ENCODE data around the gene FRMD6.
A peak's percentile ranks its signal among the peaks of the same experiment; 100 is the strongest.

FRMD6 gene

GRCh38 chr14:51609251-51609954 lies 42.3 kb upstream of the FRMD6 start:
- peak; percentile 61 for DNase-seq (ENCODE audit: low read depth, low spot score)
- TF ChIP-seq, protein P1, sequence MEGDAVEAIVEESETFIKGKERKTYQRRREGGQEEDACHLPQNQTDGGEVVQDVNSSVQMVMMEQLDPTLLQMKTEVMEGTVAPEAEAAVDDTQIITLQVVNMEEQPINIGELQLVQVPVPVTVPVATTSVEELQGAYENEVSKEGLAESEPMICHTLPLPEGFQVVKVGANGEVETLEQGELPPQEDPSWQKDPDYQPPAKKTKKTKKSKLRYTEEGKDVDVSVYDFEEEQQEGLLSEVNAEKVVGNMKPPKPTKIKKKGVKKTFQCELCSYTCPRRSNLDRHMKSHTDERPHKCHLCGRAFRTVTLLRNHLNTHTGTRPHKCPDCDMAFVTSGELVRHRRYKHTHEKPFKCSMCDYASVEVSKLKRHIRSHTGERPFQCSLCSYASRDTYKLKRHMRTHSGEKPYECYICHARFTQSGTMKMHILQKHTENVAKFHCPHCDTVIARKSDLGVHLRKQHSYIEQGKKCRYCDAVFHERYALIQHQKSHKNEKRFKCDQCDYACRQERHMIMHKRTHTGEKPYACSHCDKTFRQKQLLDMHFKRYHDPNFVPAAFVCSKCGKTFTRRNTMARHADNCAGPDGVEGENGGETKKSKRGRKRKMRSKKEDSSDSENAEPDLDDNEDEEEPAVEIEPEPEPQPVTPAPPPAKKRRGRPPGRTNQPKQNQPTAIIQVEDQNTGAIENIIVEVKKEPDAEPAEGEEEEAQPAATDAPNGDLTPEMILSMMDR (IDR thresholded peaks at IDR 0.05; ENCODE audit: low read depth, low read length), result no peak
- in situ Hi-C loops (cut with HindIII; ENCODE audit: low sequenced_read_pairs), result no loop called here
- H3K4me3 ChIP-seq (ENCODE audit: low read depth, low read length), result no peak overlapping the region

DNA sequence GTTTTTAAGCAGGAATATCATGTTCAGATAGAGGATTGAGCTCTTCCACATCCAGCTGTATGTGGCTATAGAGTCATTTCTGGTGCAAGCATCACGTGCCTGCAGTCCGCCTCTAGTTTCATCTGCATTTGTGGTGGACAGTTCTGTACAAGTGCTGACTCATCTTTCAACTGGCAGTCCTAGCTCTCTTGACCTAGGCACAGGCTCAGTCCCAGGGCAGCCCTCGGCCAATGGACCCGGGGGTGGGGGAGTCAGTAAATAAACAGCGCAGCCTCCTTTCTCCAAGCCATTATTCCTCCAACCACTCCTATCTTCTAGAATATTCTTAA lies 41.8 kb upstream of the FRMD6 start:
- H3K4me3 ChIP-seq (ENCODE audit: low read depth, low read length), result no peak overlapping the region
- peak; percentile 53 for DNase-seq (ENCODE audit: low read depth, low spot score)
- in situ Hi-C loops (cut with HindIII; ENCODE audit: low sequenced_read_pairs), result no loop called here
- TF ChIP-seq, protein P1 (IDR thresholded peaks at IDR 0.05; ENCODE audit: low read depth, low read length), result no peak

DNA sequence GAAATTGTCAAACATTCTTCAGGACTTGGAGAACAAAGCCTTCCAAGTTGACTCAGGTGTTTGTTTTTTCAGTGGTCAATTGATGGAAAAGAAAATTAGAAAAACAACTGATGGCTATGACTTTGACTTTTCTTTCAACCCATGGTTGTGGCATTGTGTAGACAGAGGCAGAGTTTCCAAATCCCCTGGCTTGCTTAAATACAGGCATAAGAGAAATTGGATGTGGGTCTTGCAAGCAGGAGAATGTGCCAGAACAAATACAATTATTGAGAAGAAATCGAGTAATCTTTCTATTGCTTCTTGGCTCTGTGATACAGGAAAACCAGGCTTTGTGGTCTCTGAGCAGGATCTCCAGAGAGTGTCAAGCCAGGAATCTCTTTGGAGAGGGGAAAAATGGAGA lies 40.9 kb upstream of the FRMD6 start:
- in situ Hi-C loops (cut with HindIII; ENCODE audit: low sequenced_read_pairs), result no loop called here
- DNase-seq (ENCODE audit: low read depth, low spot score), result peak; percentile 45
- TF ChIP-seq, protein P1 (IDR thresholded peaks at IDR 0.05; ENCODE audit: low read depth, low read length), result no peak
- H3K4me3 ChIP-seq (ENCODE audit: low read depth, low read length), result no peak overlapping the region

GRCh38 chr14:51612449-51612848 lies 39.3 kb upstream of the FRMD6 start:
- H3K4me3 ChIP-seq (ENCODE audit: low read depth, low read length), result no peak overlapping the region
- in situ Hi-C loops (cut with HindIII; ENCODE audit: low sequenced_read_pairs), result no loop called here
- DNase-seq (ENCODE audit: low read depth, low spot score), result no peak
- TF ChIP-seq, protein P1 (IDR thresholded peaks at IDR 0.05; ENCODE audit: low read depth, low read length), result no peak

DNA sequence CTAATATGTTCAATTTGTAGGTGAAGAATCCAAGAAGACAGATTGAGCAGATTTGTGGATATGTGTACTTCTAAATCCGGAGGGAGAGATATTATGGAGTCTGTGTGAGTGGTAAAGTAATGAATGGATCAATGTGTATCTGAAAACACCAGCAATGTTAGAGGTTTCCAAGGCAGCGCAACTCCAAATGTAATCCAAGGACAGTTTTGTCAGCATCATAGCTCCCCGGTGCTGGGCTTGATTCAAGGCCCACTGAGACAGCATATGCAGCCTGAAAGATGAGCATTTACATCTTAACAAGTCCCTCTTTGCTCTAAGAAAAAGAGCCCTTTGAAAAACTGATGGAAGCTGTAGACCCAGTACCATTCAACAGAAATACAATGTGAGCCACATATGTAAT lies 38.3 kb upstream of the FRMD6 start:
- DNase-seq (ENCODE audit: low read depth, low spot score), result no peak
- TF ChIP-seq, protein P1 (IDR thresholded peaks at IDR 0.05; ENCODE audit: low read depth, low read length), result no peak
- in situ Hi-C loops (cut with HindIII; ENCODE audit: low sequenced_read_pairs), result no loop called here
- no peak overlapping the region for H3K4me3 ChIP-seq (ENCODE audit: low read depth, low read length)

DNA sequence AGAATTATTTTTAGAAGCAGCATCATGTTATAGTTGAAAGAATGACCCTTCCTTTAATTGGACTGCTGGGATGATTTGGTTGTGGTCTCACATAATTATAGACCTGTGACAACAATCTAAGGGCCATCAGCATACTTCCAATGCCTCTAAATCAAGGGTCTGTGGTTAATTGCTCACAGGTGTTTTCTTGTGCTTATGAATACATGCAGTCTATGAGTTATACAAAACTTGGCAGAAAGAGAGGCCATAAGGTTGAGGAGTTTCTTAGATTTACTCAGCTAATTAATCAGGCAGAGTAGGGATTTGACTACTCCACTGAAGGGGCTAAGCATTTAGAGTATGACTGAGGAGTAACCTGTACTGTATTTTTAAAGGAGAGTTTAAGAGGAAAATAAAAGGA lies 37.0 kb upstream of the FRMD6 start:
- in situ Hi-C loops (cut with HindIII; ENCODE audit: low sequenced_read_pairs), result no loop called here
- no peak overlapping the region for H3K4me3 ChIP-seq (ENCODE audit: low read depth, low read length)
- DNase-seq (ENCODE audit: low read depth, low spot score), result peak; percentile 54
- TF ChIP-seq, protein P1 (IDR thresholded peaks at IDR 0.05; ENCODE audit: low read depth, low read length), result no peak
